HepG2 (cell line): ENCODE data around the gene NELFCD. TPM values are rescaled to one million over a fixed set of nuclear protein-coding genes. Genes with fewer than 3 reads are reported as not detected.

Experiments used
- AGO2 ChIP-seq: fragments of 200-400 bp; formaldehyde crosslinking; optimal IDR thresholded peaks from 2 replicates; pipeline ENCODE3; 2017; ENCODE audit warnings: mild to moderate bottlenecking, low read depth, low read length, moderate library complexity
- AHDC1 ChIP-seq: sonication (generic); formaldehyde crosslinking; IDR thresholded peaks from 2 replicates; pipeline ENCODE4 v1.5.1; 2020; ENCODE audit warnings: mild to moderate bottlenecking, missing genetic modification reagents, borderline replicate concordance
- CAMTA2 ChIP-seq: sonication (generic); formaldehyde crosslinking; IDR thresholded peaks from 2 replicates; pipeline ENCODE4 v1.4.0; 2020; ENCODE audit warnings: mild to moderate bottlenecking, missing genetic modification reagents, borderline replicate concordance
- GATAD1 ChIP-seq: IDR thresholded peaks from 2 replicates; pipeline ENCODE4 v1.6.1; 2016; ENCODE audit warnings: missing genetic modification reagents, missing compliant biosample characterization
- KDM6A ChIP-seq: IDR thresholded peaks from 2 replicates; pipeline ENCODE4 v1.6.1; 2016; ENCODE audit warnings: low read depth
- KLF15 ChIP-seq: sonication (generic); formaldehyde crosslinking; IDR thresholded peaks from 2 replicates; pipeline ENCODE4 v1.8.1; 2023; ENCODE audit warnings: borderline replicate concordance, mild to moderate bottlenecking, inconsistent platforms, missing genetic modification reagents, mixed read lengths
- MAFK ChIP-seq, 2 experiments: IDR thresholded peaks in 1 of 2; conservative IDR thresholded peaks in 1 of 2; 2 replicates each; pipeline ENCODE4 v1.6.1; 2011; ENCODE audit warnings: improper control_type of control experiment in 2 of 2, low read length in 2 of 2
- NBN ChIP-seq: fragments of 450-650 bp; conservative IDR thresholded peaks from 2 replicates; pipeline ENCODE4 v1.6.1; 2017
- NCOA2 ChIP-seq: sonication (generic); formaldehyde crosslinking; IDR thresholded peaks from 2 replicates; pipeline ENCODE4 v1.8.0; 2022; ENCODE audit warnings: inconsistent platforms
- RNF2 ChIP-seq: fragments of 450-650 bp; conservative IDR thresholded peaks from 2 replicates; pipeline ENCODE4 v1.6.1; 2016; ENCODE audit warnings: low read depth
- SETDB1 ChIP-seq: sonication (generic); formaldehyde crosslinking; IDR thresholded peaks from 2 replicates; pipeline ENCODE4 v1.5.1; 2020; ENCODE audit warnings: missing genetic modification reagents, mild to moderate bottlenecking, borderline replicate concordance
- SMC3 ChIP-seq: IDR thresholded peaks from 2 replicates; pipeline ENCODE4 v1.6.1; 2011; ENCODE audit warnings: low read length, improper control_type of control experiment
- TOE1 ChIP-seq: sonication (generic); formaldehyde crosslinking; IDR thresholded peaks from 2 replicates; pipeline ENCODE4 v1.4.0; 2020; ENCODE audit warnings: mild to moderate bottlenecking, missing genetic modification reagents
- ZBTB42 ChIP-seq: sonication (generic); formaldehyde crosslinking; IDR thresholded peaks from 2 replicates; pipeline ENCODE4 v1.5.0; 2020; ENCODE audit warnings: mild to moderate bottlenecking, missing genetic modification reagents
- ZNF20 ChIP-seq: sonication (generic); formaldehyde crosslinking; IDR thresholded peaks from 2 replicates; pipeline ENCODE4 v1.4.0; 2020; ENCODE audit warnings: mild to moderate bottlenecking, moderate library complexity, missing genetic modification reagents
- ZNF282 ChIP-seq: fragments of 450-650 bp; IDR thresholded peaks from 2 replicates; pipeline ENCODE4 v1.6.1; 2018; ENCODE audit not compliant: partially characterized antibody
- ZNF331 ChIP-seq: sonication (generic); formaldehyde crosslinking; IDR thresholded peaks from 2 replicates; pipeline ENCODE4 v1.4.0; 2020; ENCODE audit warnings: missing genetic modification reagents
- ZNF430 ChIP-seq: sonication (generic); formaldehyde crosslinking; IDR thresholded peaks from 2 replicates; pipeline ENCODE4 v1.9.0; 2021; ENCODE audit warnings: mild to moderate bottlenecking, missing genetic modification reagents
- ZNF556 ChIP-seq: sonication (generic); formaldehyde crosslinking; IDR thresholded peaks from 2 replicates; pipeline ENCODE4 v1.4.0; 2020; ENCODE audit warnings: mild to moderate bottlenecking, missing genetic modification reagents, borderline replicate concordance
- ZNF572 ChIP-seq: sonication (generic); formaldehyde crosslinking; IDR thresholded peaks from 2 replicates; pipeline ENCODE4 v1.5.1; 2020; ENCODE audit warnings: mild to moderate bottlenecking, missing genetic modification reagents
- ZNF574 ChIP-seq: sonication (generic); formaldehyde crosslinking; IDR thresholded peaks from 2 replicates; pipeline ENCODE4 v1.4.0; 2020; ENCODE audit warnings: missing genetic modification reagents
- polyA plus RNA-seq, 8 experiments: library from polyadenylated mRNA; depleted of rRNA in 3 of 8; stranded (reverse) in 7 of 8; unstranded in 1 of 8; fragments of >200 nt; fragmentation: Illumina TruSeq in 4 of 8; extraction: Trizol in 4 of 8; gene quantifications; 2 replicates each; pipeline versions ENCODE4 v1.2.1 to v1.2.3, GENCODE V29; 2011 to 2016; ENCODE audit warnings: low read depth in 4 of 8, missing spikeins in 1 of 8, mixed read lengths in 1 of 8; ENCODE audit not compliant: insufficient read depth in 1 of 8
- total RNA-seq, 5 experiments: library from RNA; depleted of rRNA; stranded (reverse); fragments of >200 nt; fragmentation: Illumina TruSeq; extraction: Trizol; gene quantifications; 2 replicates each; pipeline ENCODE4 v1.2.3, GENCODE V29; 2016; ENCODE audit warnings: low read depth in 1 of 5
- TF ChIP-seq, protein P1 (sequence below): sonication (generic); formaldehyde crosslinking; IDR thresholded peaks from 2 replicates; pipeline ENCODE4 v1.8.0; 2022; ENCODE audit warnings: missing genetic modification reagents, mild to moderate bottlenecking, borderline replicate concordance

NELFCD gene
- total and polyA plus RNA-seq, 2 of the 13 experiments (the other 11 are each of a cell fraction or from before 2014, with no cell fraction given) = 159 to 203 TPM

- TF ChIP-seq, protein P1, sequence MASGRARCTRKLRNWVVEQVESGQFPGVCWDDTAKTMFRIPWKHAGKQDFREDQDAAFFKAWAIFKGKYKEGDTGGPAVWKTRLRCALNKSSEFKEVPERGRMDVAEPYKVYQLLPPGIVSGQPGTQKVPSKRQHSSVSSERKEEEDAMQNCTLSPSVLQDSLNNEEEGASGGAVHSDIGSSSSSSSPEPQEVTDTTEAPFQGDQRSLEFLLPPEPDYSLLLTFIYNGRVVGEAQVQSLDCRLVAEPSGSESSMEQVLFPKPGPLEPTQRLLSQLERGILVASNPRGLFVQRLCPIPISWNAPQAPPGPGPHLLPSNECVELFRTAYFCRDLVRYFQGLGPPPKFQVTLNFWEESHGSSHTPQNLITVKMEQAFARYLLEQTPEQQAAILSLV = 0 out of 2 replicates have a peak, but pooled peaks have one; percentile 67
- no peak for TF ChIP-seq MAFK (conservative IDR thresholded peaks at IDR 0.05 in 1 of 2, IDR thresholded peaks at IDR 0.05 in 1 of 2; ENCODE audit: low read length in 2 of 2)
- no peak for TF ChIP-seq KDM6A (CRISPR knock-in tag)
- TF ChIP-seq ZBTB42 = no peak
- TF ChIP-seq CAMTA2 (CRISPR knock-in tag) = no peak
- no peak for TF ChIP-seq ZNF556 (CRISPR knock-in tag)
- no peak for TF ChIP-seq NBN
- TF ChIP-seq ZNF20 = no peak
- TF ChIP-seq NCOA2 = peak; percentile 68
- TF ChIP-seq AGO2 = peak; percentile 49
- no peak; the same call in 1 of the 2 replicates for TF ChIP-seq TOE1 (CRISPR knock-in tag)
- no peak; the same call in 1 of the 2 replicates for TF ChIP-seq ZNF574 (CRISPR knock-in tag)
- TF ChIP-seq KLF15 (CRISPR knock-in tag) = no peak
- no peak for TF ChIP-seq RNF2
- TF ChIP-seq SETDB1 = no peak
- TF ChIP-seq GATAD1 (CRISPR knock-in tag) = no peak
- peak; percentile 58; the same call in 1 of the 2 replicates for TF ChIP-seq ZNF331 (CRISPR knock-in tag)
- TF ChIP-seq SMC3 = no peak
- peak; percentile 54; the same call in 1 of the 2 replicates for TF ChIP-seq AHDC1
- no peak for TF ChIP-seq ZNF282
- TF ChIP-seq ZNF572 = peak; percentile 81; the same call in 1 of the 2 replicates
- 0 out of 2 replicates have a peak, but pooled peaks have one; percentile 67 for TF ChIP-seq ZNF430
These were observed 14.6 kb downstream of the NELFCD start (continued) for GRCh38 chr20:58995461-58996225.
